Measurements from ENCODE around the gene RPS24.
"Not testable (repeated sequence)": the region's sequence is repeated elsewhere in the genome, so short reads cannot be mapped to it uniquely, and the experiment has no call there.

The RPS24 gene

DNA sequence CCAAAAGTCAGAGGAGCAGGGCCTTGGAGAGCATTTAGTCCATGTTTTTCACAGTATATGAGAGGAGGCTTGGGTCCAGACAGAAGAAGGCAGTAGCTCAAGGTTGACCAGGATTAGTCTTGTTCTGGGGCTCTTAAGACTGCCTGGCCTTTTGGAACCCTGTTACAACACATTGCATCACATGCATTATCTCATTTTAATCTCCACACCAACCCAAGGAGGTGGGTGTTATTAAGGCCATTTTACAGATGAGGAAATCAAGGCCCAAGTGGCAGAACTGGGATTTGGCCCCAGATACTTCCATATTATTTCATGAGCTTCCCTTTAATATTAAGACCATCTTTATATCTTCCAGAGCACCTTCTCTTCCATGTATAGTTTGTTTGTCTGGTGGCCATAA is 38.8 kb downstream of the RPS24 start:
- Histone ChIP-seq H3K4me1 (ENCODE audit: control insufficient read depth, low read depth, low read length) (no peaks in the 10 kb centered on the region), H4K5ac (ENCODE audit: low read length) (no peak overlapping the region), H3K4ac (ENCODE audit: low read depth, low read length) (no peak overlapping the region), H2BK15ac (replicated peaks; ENCODE audit: low read depth) (no peak overlapping the region), H3K79me1 (ENCODE audit: low read length) (no peaks in the 10 kb centered on the region), H3K18ac (ENCODE audit: low read length) (no peak overlapping the region), H2BK120ac (ENCODE audit: low read depth, low read length) (no peak overlapping the region), H3K56ac (ENCODE audit: low read length) (no peak overlapping the region), H3K4me2 (ENCODE audit: low read length) (no peak overlapping the region), H3K36me3 (ENCODE audit: control insufficient read depth, insufficient read depth, low read length) (no peaks in the 10 kb centered on the region), H3K79me2 (ENCODE audit: control insufficient read depth, insufficient read depth, low read length) (no peaks in the 10 kb centered on the region), H3K27me3 (ENCODE audit: insufficient read depth, low read length, poor library complexity) (no peaks in the 10 kb centered on the region), H3K4me3 (ENCODE audit: low read length) (no peak overlapping the region), H3K9ac (ENCODE audit: low read length) (no peak overlapping the region), H4K8ac (ENCODE audit: low read depth, low read length) (no peak overlapping the region), H3K27ac (ENCODE audit: low read depth, low read length) (no peak overlapping the region), H3K23ac (ENCODE audit: low read length) (no peak overlapping the region), H2AK5ac (ENCODE audit: low read length) (no peak overlapping the region), H2BK5ac (ENCODE audit: low read length) (no peak overlapping the region)
- no peak for DNase-seq

DNA sequence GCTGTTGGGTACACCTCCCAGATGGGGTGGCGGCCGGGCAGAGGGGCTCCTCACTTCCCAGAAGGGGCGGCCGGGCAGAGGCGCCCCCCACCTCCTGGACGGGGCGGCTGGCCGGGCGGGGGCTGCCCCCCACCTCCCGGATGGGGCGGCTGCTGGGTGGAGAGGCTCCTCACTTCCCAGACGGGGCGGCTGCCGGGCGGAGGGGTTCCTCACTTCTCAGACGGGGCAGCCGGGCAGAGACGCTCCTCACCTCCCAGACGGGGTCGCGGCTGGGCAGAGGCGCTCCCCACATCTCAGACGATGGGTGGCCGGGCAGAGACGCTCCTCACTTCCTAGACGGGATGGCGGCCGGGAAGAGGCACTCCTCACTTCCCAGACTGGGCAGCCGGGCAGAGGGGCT is 42.1 kb downstream of the RPS24 start:
- H3K27me3 ChIP-seq (ENCODE audit: insufficient read depth, low read length, poor library complexity); H3K4me3 ChIP-seq (ENCODE audit: low read length); H3K18ac ChIP-seq (ENCODE audit: low read length); H4K5ac ChIP-seq (ENCODE audit: low read length); H2BK120ac ChIP-seq (ENCODE audit: low read depth, low read length); H3K79me1 ChIP-seq (ENCODE audit: low read length); H3K4ac ChIP-seq (ENCODE audit: low read depth, low read length); H2BK5ac ChIP-seq (ENCODE audit: low read length); H3K36me3 ChIP-seq (ENCODE audit: control insufficient read depth, insufficient read depth, low read length); H3K4me1 ChIP-seq (ENCODE audit: control insufficient read depth, low read depth, low read length); H3K27ac ChIP-seq (ENCODE audit: low read depth, low read length); H4K8ac ChIP-seq (ENCODE audit: low read depth, low read length); H3K56ac ChIP-seq (ENCODE audit: low read length); DNase-seq; H2BK15ac ChIP-seq (replicated peaks; ENCODE audit: low read depth); H2AK5ac ChIP-seq (ENCODE audit: low read length); H3K79me2 ChIP-seq (ENCODE audit: control insufficient read depth, insufficient read depth, low read length); H3K9ac ChIP-seq (ENCODE audit: low read length); H3K4me2 ChIP-seq (ENCODE audit: low read length); H3K23ac ChIP-seq (ENCODE audit: low read length): not testable (repeated sequence)
- no CpG with 5 or more reads among the region's 29 CpGs for WGBS (ENCODE audit: extremely low coverage, insufficient coverage, low lambda C conversion rate)

DNA sequence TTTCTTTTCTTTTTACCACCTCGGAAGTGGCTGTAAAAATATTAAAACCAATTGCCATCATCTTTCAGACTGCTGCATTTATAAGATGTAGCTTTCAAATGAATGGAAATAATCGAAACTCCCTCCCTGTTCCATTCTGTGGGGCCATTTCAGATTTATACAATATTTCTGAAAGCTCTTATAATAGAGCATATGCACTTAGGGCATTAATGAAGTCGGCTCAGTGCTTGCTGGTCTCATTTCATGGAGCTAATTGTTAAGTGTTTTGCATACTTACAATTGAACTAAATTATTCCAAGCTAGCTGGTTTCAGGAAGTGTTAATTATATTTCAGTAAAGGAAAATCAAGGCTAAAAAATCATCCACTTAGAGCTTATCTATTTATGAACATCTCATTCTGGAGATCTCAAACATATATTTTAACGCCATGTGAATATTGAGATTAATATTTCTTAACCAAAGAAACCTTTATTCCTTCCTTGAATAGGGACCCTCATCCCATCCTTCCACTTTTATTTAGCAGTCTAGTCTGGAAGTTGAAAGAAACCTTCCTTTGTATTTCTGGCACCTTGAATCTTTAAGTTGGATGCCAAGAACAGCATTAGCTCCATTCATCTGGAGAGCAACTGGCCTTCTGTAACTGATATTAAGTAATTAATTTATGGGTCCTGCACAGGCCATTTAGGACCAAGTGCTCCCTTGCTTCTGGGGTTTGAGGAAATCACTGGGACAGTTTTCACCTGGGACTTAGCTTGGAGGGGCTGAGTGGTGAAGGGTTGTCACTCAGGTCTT is 45.1 kb downstream of the RPS24 start:
- Histone ChIP-seq H3K23ac (ENCODE audit: low read length) (no peak overlapping the region), H4K5ac (ENCODE audit: low read length) (no peak overlapping the region), H3K4ac (ENCODE audit: low read depth, low read length) (no peak overlapping the region), H2BK15ac (replicated peaks; ENCODE audit: low read depth) (no peak overlapping the region), H3K79me1 (ENCODE audit: low read length) (no peaks in the 10 kb centered on the region), H4K8ac (ENCODE audit: low read depth, low read length) (no peak overlapping the region), H2BK5ac (ENCODE audit: low read length) (no peak overlapping the region), H3K18ac (ENCODE audit: low read length) (no peak overlapping the region), H3K27me3 (ENCODE audit: insufficient read depth, low read length, poor library complexity) (no peaks in the 10 kb centered on the region), H3K4me3 (ENCODE audit: low read length) (no peak overlapping the region), H3K9ac (ENCODE audit: low read length) (no peak overlapping the region), H3K27ac (ENCODE audit: low read depth, low read length) (no peak overlapping the region), H3K36me3 (ENCODE audit: control insufficient read depth, insufficient read depth, low read length) (no peaks in the 10 kb centered on the region), H3K4me2 (ENCODE audit: low read length) (no peak overlapping the region), H3K56ac (ENCODE audit: low read length) (no peak overlapping the region), H3K4me1 (ENCODE audit: control insufficient read depth, low read depth, low read length) (no peaks in the 10 kb centered on the region), H3K79me2 (ENCODE audit: control insufficient read depth, insufficient read depth, low read length) (no peaks in the 10 kb centered on the region), H2AK5ac (ENCODE audit: low read length) (no peak overlapping the region), H2BK120ac (ENCODE audit: low read depth, low read length) (no peak overlapping the region)
- no CpG with 5 or more reads among the region's 4 CpGs for WGBS (ENCODE audit: extremely low coverage, insufficient coverage, low lambda C conversion rate)
- no peak for DNase-seq

DNA sequence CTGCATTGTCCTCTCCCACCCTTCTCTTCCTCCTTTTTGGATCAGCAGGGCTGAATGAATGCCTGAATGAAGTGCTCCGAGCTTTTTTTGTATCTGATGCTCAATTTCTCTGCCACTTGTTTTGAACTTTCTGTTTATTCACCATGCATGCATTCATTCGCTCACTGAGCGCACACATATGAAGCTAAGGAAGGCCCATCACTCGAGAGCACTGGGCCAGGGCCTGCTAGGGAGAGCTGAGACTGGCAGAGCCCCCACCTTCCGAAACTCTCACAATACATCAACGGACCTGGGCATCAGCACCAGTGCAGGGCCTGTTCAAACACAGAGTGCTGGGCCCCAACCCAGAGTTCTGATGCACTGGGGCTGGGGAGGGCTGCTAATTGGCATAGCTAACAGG is 45.7 kb downstream of the RPS24 start:
- Histone ChIP-seq H3K9ac (ENCODE audit: low read length) (no peak overlapping the region), H3K79me2 (ENCODE audit: control insufficient read depth, insufficient read depth, low read length) (no peaks in the 10 kb centered on the region), H2BK120ac (ENCODE audit: low read depth, low read length) (no peak overlapping the region), H3K4me3 (ENCODE audit: low read length) (no peak overlapping the region), H4K5ac (ENCODE audit: low read length) (no peak overlapping the region), H3K4me1 (ENCODE audit: control insufficient read depth, low read depth, low read length) (no peaks in the 10 kb centered on the region), H3K18ac (ENCODE audit: low read length) (no peak overlapping the region), H2AK5ac (ENCODE audit: low read length) (no peak overlapping the region), H3K4ac (ENCODE audit: low read depth, low read length) (no peak overlapping the region), H3K56ac (ENCODE audit: low read length) (no peak overlapping the region), H2BK15ac (replicated peaks; ENCODE audit: low read depth) (no peak overlapping the region), H3K79me1 (ENCODE audit: low read length) (no peaks in the 10 kb centered on the region), H3K4me2 (ENCODE audit: low read length) (no peak overlapping the region), H3K23ac (ENCODE audit: low read length) (no peak overlapping the region), H4K8ac (ENCODE audit: low read depth, low read length) (no peak overlapping the region), H3K36me3 (ENCODE audit: control insufficient read depth, insufficient read depth, low read length) (no peaks in the 10 kb centered on the region), H2BK5ac (ENCODE audit: low read length) (no peak overlapping the region), H3K27ac (ENCODE audit: low read depth, low read length) (no peak overlapping the region), H3K27me3 (ENCODE audit: insufficient read depth, low read length, poor library complexity) (no peaks in the 10 kb centered on the region)
- WGBS (ENCODE audit: extremely low coverage, insufficient coverage, low lambda C conversion rate): no CpG with 5 or more reads among the region's 6 CpGs
- no peak for DNase-seq

DNA sequence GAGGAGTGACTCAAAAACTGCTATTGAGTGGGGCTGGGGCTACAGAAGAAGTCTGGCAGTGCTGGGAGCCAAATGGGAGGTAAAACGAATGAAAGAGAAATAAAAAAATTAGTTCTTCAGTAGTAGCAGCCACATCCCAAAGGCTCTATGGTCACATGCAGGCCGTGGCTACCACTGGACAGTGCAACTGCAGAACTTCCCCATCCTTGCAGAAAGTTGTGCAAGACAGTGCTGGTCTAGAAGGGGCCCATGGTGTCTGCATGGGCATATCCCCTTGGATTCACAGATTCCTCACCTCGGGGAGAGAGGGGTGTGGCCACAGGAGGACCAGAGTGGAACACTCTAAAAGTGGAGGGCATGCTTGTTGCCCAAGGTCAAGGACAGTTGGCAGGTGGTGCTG is 47.6 kb downstream of the RPS24 start:
- H2BK15ac ChIP-seq (replicated peaks; ENCODE audit: low read depth): no peak overlapping the region
- no peak overlapping the region for H3K23ac ChIP-seq (ENCODE audit: low read length)
- H3K9ac ChIP-seq (ENCODE audit: low read length): no peak overlapping the region
- no CpG with 5 or more reads among the region's 3 CpGs for WGBS (ENCODE audit: extremely low coverage, insufficient coverage, low lambda C conversion rate)
- no peak overlapping the region for H3K18ac ChIP-seq (ENCODE audit: low read length)
- H3K79me2 ChIP-seq (ENCODE audit: control insufficient read depth, insufficient read depth, low read length): no peaks in the 10 kb centered on the region
- no peaks in the 10 kb centered on the region for H3K4me1 ChIP-seq (ENCODE audit: control insufficient read depth, low read depth, low read length)
- no peaks in the 10 kb centered on the region for H3K79me1 ChIP-seq (ENCODE audit: low read length)
- no peak overlapping the region for H3K4me2 ChIP-seq (ENCODE audit: low read length)
- H3K4ac ChIP-seq (ENCODE audit: low read depth, low read length): no peak overlapping the region
- H3K27me3 ChIP-seq (ENCODE audit: insufficient read depth, low read length, poor library complexity): no peaks in the 10 kb centered on the region
- H3K27ac ChIP-seq (ENCODE audit: low read depth, low read length): no peak overlapping the region
- no peaks in the 10 kb centered on the region for H3K36me3 ChIP-seq (ENCODE audit: control insufficient read depth, insufficient read depth, low read length)
- no peak overlapping the region for H2BK5ac ChIP-seq (ENCODE audit: low read length)
- DNase-seq: no peak
- no peak overlapping the region for H4K8ac ChIP-seq (ENCODE audit: low read depth, low read length)
- H4K5ac ChIP-seq (ENCODE audit: low read length): no peak overlapping the region
- H2BK120ac ChIP-seq (ENCODE audit: low read depth, low read length): no peak overlapping the region
- no peak overlapping the region for H3K4me3 ChIP-seq (ENCODE audit: low read length)
- no peak overlapping the region for H2AK5ac ChIP-seq (ENCODE audit: low read length)
- H3K56ac ChIP-seq (ENCODE audit: low read length): no peak overlapping the region

DNA sequence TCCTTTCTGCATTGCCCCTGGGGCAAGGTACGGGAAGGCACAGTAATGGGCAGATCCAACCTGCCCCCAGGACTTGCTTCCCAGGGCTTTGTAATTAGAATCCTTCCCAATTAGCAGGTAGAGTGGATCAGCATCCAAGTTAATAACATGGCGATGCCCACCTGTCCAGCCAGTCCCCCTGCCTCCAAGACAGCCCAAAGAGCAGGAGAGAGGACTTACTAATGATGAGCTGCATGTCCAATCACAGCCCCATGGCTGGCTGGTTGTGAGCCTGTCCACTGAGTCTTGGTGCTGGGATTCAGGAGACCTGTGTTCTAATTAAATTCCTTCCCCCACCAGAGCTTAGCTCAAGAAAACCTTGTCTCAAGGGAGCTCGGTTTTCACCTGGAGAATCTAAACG is 49.0 kb downstream of the RPS24 start:
- Histone ChIP-seq H3K79me1 (ENCODE audit: low read length) (no peaks in the 10 kb centered on the region), H2BK15ac (replicated peaks; ENCODE audit: low read depth) (no peak overlapping the region), H2BK120ac (ENCODE audit: low read depth, low read length) (no peak overlapping the region), H3K79me2 (ENCODE audit: control insufficient read depth, insufficient read depth, low read length) (no peaks in the 10 kb centered on the region), H3K4me3 (ENCODE audit: low read length) (no peak overlapping the region), H3K27ac (ENCODE audit: low read depth, low read length) (no peak overlapping the region), H3K4ac (ENCODE audit: low read depth, low read length) (no peak overlapping the region), H3K9ac (ENCODE audit: low read length) (no peak overlapping the region), H3K56ac (ENCODE audit: low read length) (no peak overlapping the region), H2BK5ac (ENCODE audit: low read length) (no peak overlapping the region), H3K36me3 (ENCODE audit: control insufficient read depth, insufficient read depth, low read length) (no peaks in the 10 kb centered on the region), H2AK5ac (ENCODE audit: low read length) (no peak overlapping the region), H3K4me2 (ENCODE audit: low read length) (no peak overlapping the region), H3K23ac (ENCODE audit: low read length) (no peak overlapping the region), H4K5ac (ENCODE audit: low read length) (no peak overlapping the region), H3K27me3 (ENCODE audit: insufficient read depth, low read length, poor library complexity) (no peaks in the 10 kb centered on the region), H3K4me1 (ENCODE audit: control insufficient read depth, low read depth, low read length) (no peaks in the 10 kb centered on the region), H3K18ac (ENCODE audit: low read length) (no peak overlapping the region), H4K8ac (ENCODE audit: low read depth, low read length) (no peak overlapping the region)
- WGBS (ENCODE audit: extremely low coverage, insufficient coverage, low lambda C conversion rate): no CpG with 5 or more reads among the region's 4 CpGs
- no peak for DNase-seq
